GM10266 (cell line): ENCODE results near the gene WWOX.

ENCODE experiments used
- DNase-seq: peaks from one replicate; pipeline ENCODE4 v3.0.0; 2012; ENCODE audit errors: extremely low spot score
- CTCF ChIP-seq: IDR thresholded peaks from 2 replicates; pipeline ENCODE4 v1.5.1; 2012; ENCODE audit warnings: mild to moderate bottlenecking, low read depth; ENCODE audit not compliant: control insufficient read depth, insufficient read depth; ENCODE audit errors: missing control alignments

The WWOX gene

GRCh38 chr16:78368121-78369102 is 269.0 kb downstream of the WWOX start:
- DNase-seq = no peak
- no peak for TF ChIP-seq CTCF

GRCh38 chr16:78372277-78372676 is 272.8 kb downstream of the WWOX start:
- no peak for DNase-seq
- TF ChIP-seq CTCF = no peak

- DNase-seq = no peak
- no peak for TF ChIP-seq CTCF
Measured at GRCh38 chr16:78375055-78375679, 275.7 kb downstream of the WWOX start.

- DNase-seq = no peak
- no peak for TF ChIP-seq CTCF
Measured at GRCh38 chr16:78376452-78376851, 277.0 kb downstream of the WWOX start.

GRCh38 chr16:78377312-78377711 is 277.9 kb downstream of the WWOX start:
- no peak for DNase-seq
- no peak for TF ChIP-seq CTCF

GRCh38 chr16:78381060-78381459 is 281.6 kb downstream of the WWOX start:
- DNase-seq = no peak
- no peak for TF ChIP-seq CTCF

GRCh38 chr16:78383118-78383517 is 283.7 kb downstream of the WWOX start:
- no peak for DNase-seq
- no peak for TF ChIP-seq CTCF
